ENCODE measurements around the gene KIFC3.

- TF ChIP-seq, protein P1, sequence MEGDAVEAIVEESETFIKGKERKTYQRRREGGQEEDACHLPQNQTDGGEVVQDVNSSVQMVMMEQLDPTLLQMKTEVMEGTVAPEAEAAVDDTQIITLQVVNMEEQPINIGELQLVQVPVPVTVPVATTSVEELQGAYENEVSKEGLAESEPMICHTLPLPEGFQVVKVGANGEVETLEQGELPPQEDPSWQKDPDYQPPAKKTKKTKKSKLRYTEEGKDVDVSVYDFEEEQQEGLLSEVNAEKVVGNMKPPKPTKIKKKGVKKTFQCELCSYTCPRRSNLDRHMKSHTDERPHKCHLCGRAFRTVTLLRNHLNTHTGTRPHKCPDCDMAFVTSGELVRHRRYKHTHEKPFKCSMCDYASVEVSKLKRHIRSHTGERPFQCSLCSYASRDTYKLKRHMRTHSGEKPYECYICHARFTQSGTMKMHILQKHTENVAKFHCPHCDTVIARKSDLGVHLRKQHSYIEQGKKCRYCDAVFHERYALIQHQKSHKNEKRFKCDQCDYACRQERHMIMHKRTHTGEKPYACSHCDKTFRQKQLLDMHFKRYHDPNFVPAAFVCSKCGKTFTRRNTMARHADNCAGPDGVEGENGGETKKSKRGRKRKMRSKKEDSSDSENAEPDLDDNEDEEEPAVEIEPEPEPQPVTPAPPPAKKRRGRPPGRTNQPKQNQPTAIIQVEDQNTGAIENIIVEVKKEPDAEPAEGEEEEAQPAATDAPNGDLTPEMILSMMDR (IDR thresholded peaks at IDR 0.05): no peak
- no peak for TF ChIP-seq POLR2A (IDR thresholded peaks at IDR 0.05)
Measured at GRCh38 chr16:57791893-57792461, 10.3 kb downstream of the KIFC3 start.
